ENCODE results near the gene CAB39. TPM values are rescaled to one million over a fixed set of nuclear protein-coding genes. Genes with fewer than 3 reads are reported as not detected.

Gene CAB39
- total RNA-seq (100 to 1,000 TPM in 1 of 2 experiments, 10 to 100 TPM in 1; 95.5 to 107 TPM), polyA plus RNA-seq (10 to 100 TPM; 62.5 to 81.5 (median 67.1) TPM), total RNA-seq (124 to 317 (median 258) reads per million in 6 experiments)

- ATAC-seq (peak; percentile 83 to 84), DNase-seq (peak; percentile 82 to 94 (median 89))
- Mint-ChIP-seq H3K4me3 (peak within 1 kb of the TSS; percentile 97 to 99 (median 98)), H3K4me1 (peaks cover 26 to 52% (median 47%) of the 10 kb centered on the region in 4 donors), H3K36me3 (peaks cover 0 to 7% (median 0%) of the 10 kb centered on the region in 3 donors), H3K9me3 (no peaks in the 10 kb centered on the region), H3K27ac (peak within 1 kb of the TSS; percentile 94 to 98 (median 97)), H3K27me3 (no peaks in the 10 kb centered on the region)
- POLR2A ChIA-PET: interaction anchor here (0.5 to 2.9 kb wide), 11 partner anchors 11 to 878 kb away, joined by 3 to 44 read pairs (median 8); no protein-coding TSS in a partner anchor
Measured at GRCh38 chr2:230712443-230713330, at the start of gene CAB39. Gene CAB39 (plus strand): TSS chr2:230712842. CDS start chr2:230760002, 47,160 bp downstream.

- POLR2A ChIA-PET: interaction anchor here (0.5 to 1.3 kb wide), 4 partner anchors 20 to 94 kb away, joined by 3 to 4 read pairs (median 3); no protein-coding TSS in a partner anchor
- peaks cover 50 to 94% (median 94%) of the 10 kb centered on the region in 4 donors for H3K4me1 Mint-ChIP-seq
- no peak for DNase-seq
- H3K36me3 Mint-ChIP-seq: no peaks in the 10 kb centered on the region
- ATAC-seq: no peak
- H3K9me3 Mint-ChIP-seq: peaks cover 0 to 1% (median 0%) of the 10 kb centered on the region in 9 donors
- H3K27me3 Mint-ChIP-seq: no peaks in the 10 kb centered on the region
- H3K27ac Mint-ChIP-seq: peak overlapping the region in 7 of 10 donors; percentile 15 to 96 (median 80)
- H3K4me3 Mint-ChIP-seq: peak overlapping the region in 8 of 10 donors; percentile 12 to 66 (median 50)
Measured at GRCh38 chr2:230664128-230664527, 48.5 kb upstream of the CAB39 start.

- Mint-ChIP-seq H3K27me3 (no peaks in the 10 kb centered on the region), H3K4me3 (peak overlapping the region in 7 of 10 donors; percentile 2 to 79 (median 42)), H3K4me1 (peaks cover 48 to 94% (median 90%) of the 10 kb centered on the region in 4 donors), H3K9me3 (peaks cover 0 to 1% (median 0%) of the 10 kb centered on the region in 9 donors), H3K36me3 (no peaks in the 10 kb centered on the region), H3K27ac (peak overlapping the region; percentile 14 to 90 (median 56))
- ATAC-seq (no peak), DNase-seq (no peak)
- POLR2A ChIA-PET: interaction anchor here (0.6 to 1.0 kb wide), 2 partner anchors 24 to 49 kb away, joined by 3 read pairs; no protein-coding TSS in a partner anchor
Measured at GRCh38 chr2:230664844-230665243, 47.8 kb upstream of the CAB39 start.

GRCh38 chr2:230665263-230665691 is 47.4 kb upstream of the CAB39 start:
- H3K9me3 Mint-ChIP-seq: peaks cover 0 to 1% (median 0%) of the 10 kb centered on the region in 9 donors
- POLR2A ChIA-PET: interaction anchor here (1.0 kb wide), 1 partner anchor 48 kb away, joined by 3 read pairs; no protein-coding TSS in a partner anchor
- peaks cover 48 to 90% (median 86%) of the 10 kb centered on the region in 4 donors for H3K4me1 Mint-ChIP-seq
- ATAC-seq: no peak
- DNase-seq: no peak
- peak overlapping the region in 8 of 10 donors; percentile 0 to 79 (median 39) for H3K4me3 Mint-ChIP-seq
- H3K27ac Mint-ChIP-seq: peak overlapping the region in 9 of 10 donors; percentile 14 to 90 (median 66)
- no peaks in the 10 kb centered on the region for H3K27me3 Mint-ChIP-seq
- H3K36me3 Mint-ChIP-seq: no peaks in the 10 kb centered on the region

- peak overlapping the region in 3 of 10 donors; percentile 61 to 84 (median 63) for H3K27ac Mint-ChIP-seq
- H3K9me3 Mint-ChIP-seq: peaks cover 0 to 1% (median 0%) of the 10 kb centered on the region in 9 donors
- DNase-seq: no peak
- H3K4me3 Mint-ChIP-seq: peak overlapping the region in 3 of 10 donors; percentile 16 to 34 (median 33)
- no peaks in the 10 kb centered on the region for H3K36me3 Mint-ChIP-seq
- no peaks in the 10 kb centered on the region for H3K27me3 Mint-ChIP-seq
- POLR2A ChIA-PET: interaction anchor here (0.6 to 0.9 kb wide), 2 partner anchors 14 to 38 kb away, joined by 3 read pairs; no protein-coding TSS in a partner anchor
- peaks cover 41 to 86% (median 80%) of the 10 kb centered on the region in 4 donors for H3K4me1 Mint-ChIP-seq
- ATAC-seq: no peak
Measured at GRCh38 chr2:230666446-230666845, 46.2 kb upstream of the CAB39 start.

- peak in 1 of 10 donors; percentile 16 for DNase-seq
- peak overlapping the region in 3 of 10 donors; percentile 61 to 84 (median 63) for H3K27ac Mint-ChIP-seq
- no peaks in the 10 kb centered on the region for H3K36me3 Mint-ChIP-seq
- POLR2A ChIA-PET: no interaction called here
- H3K4me1 Mint-ChIP-seq: peaks cover 36 to 82% (median 74%) of the 10 kb centered on the region in 4 donors
- H3K27me3 Mint-ChIP-seq: no peaks in the 10 kb centered on the region
- no peak for ATAC-seq
- peaks cover 0 to 1% (median 0%) of the 10 kb centered on the region in 9 donors for H3K9me3 Mint-ChIP-seq
- H3K4me3 Mint-ChIP-seq: peak overlapping the region in 2 of 10 donors; percentile 5 to 16
Measured at GRCh38 chr2:230666885-230667712, 45.5 kb upstream of the CAB39 start.

- Mint-ChIP-seq H3K9me3 (no peaks in the 10 kb centered on the region), H3K36me3 (no peaks in the 10 kb centered on the region), H3K27me3 (no peaks in the 10 kb centered on the region), H3K4me1 (peaks cover 30 to 70% (median 62%) of the 10 kb centered on the region in 4 donors), H3K4me3 (peak overlapping the region in 3 of 10 donors; percentile 7 to 64 (median 15)), H3K27ac (peak overlapping the region in 5 of 10 donors; percentile 18 to 65 (median 38))
- POLR2A ChIA-PET: no interaction called here
- DNase-seq (no peak), ATAC-seq (peak in 1 of 2 donors; percentile 35)
Measured at GRCh38 chr2:230668184-230668938, 44.3 kb upstream of the CAB39 start.

- H3K4me3 Mint-ChIP-seq: peak overlapping the region in 2 of 10 donors; percentile 2 to 64
Measured at GRCh38 chr2:230668939-230669303, 43.7 kb upstream of the CAB39 start.

GRCh38 chr2:230669386-230669950 is 43.2 kb upstream of the CAB39 start:
- DNase-seq: no peak
- no peak overlapping the region for H3K4me3 Mint-ChIP-seq
- H3K27ac Mint-ChIP-seq: peak overlapping the region in 1 of 10 donors; percentile 30
- H3K9me3 Mint-ChIP-seq: no peaks in the 10 kb centered on the region
- H3K36me3 Mint-ChIP-seq: no peaks in the 10 kb centered on the region
- ATAC-seq: no peak
- H3K4me1 Mint-ChIP-seq: peaks cover 24 to 59% (median 50%) of the 10 kb centered on the region in 4 donors
- no peaks in the 10 kb centered on the region for H3K27me3 Mint-ChIP-seq
- POLR2A ChIA-PET: interaction anchor here (0.9 to 1.1 kb wide), 2 partner anchors 11 kb away, joined by 3 to 5 read pairs; no protein-coding TSS in a partner anchor

More at GRCh38 chr2:230668939-230669303, 43.7 kb upstream of the CAB39 start:
- POLR2A ChIA-PET: no interaction called here
- Mint-ChIP-seq H3K27me3 (no peaks in the 10 kb centered on the region), H3K36me3 (no peaks in the 10 kb centered on the region), H3K9me3 (no peaks in the 10 kb centered on the region), H3K4me1 (peaks cover 26 to 64% (median 56%) of the 10 kb centered on the region in 4 donors), H3K27ac (peak overlapping the region in 3 of 10 donors; percentile 30 to 50 (median 36))
- DNase-seq: no peak
- ATAC-seq: no peak

- H3K4me3 Mint-ChIP-seq: no peak overlapping the region
- DNase-seq: no peak
- no peak for ATAC-seq
- POLR2A ChIA-PET: interaction anchor here (0.5 kb wide), 1 partner anchor 23 kb away, joined by 3 read pairs; no protein-coding TSS in a partner anchor
- no peaks in the 10 kb centered on the region for H3K27me3 Mint-ChIP-seq
- no peaks in the 10 kb centered on the region for H3K36me3 Mint-ChIP-seq
- peak overlapping the region in 2 of 10 donors; percentile 29 to 76 for H3K27ac Mint-ChIP-seq
- H3K9me3 Mint-ChIP-seq: no peaks in the 10 kb centered on the region
- peaks cover 15 to 54% (median 39%) of the 10 kb centered on the region in 4 donors for H3K4me1 Mint-ChIP-seq
Measured at GRCh38 chr2:230671117-230671516, 41.5 kb upstream of the CAB39 start.

GRCh38 chr2:230672836-230673235 is 39.8 kb upstream of the CAB39 start:
- POLR2A ChIA-PET: no interaction called here
- H3K27ac Mint-ChIP-seq: no peak overlapping the region
- peaks cover 11 to 44% (median 27%) of the 10 kb centered on the region in 4 donors for H3K4me1 Mint-ChIP-seq

More at GRCh38 chr2:230672836-230673235, 39.8 kb upstream of the CAB39 start:
- Mint-ChIP-seq H3K36me3 (no peaks in the 10 kb centered on the region), H3K9me3 (peaks cover 0 to 3% (median 0%) of the 10 kb centered on the region in 9 donors), H3K27me3 (no peaks in the 10 kb centered on the region), H3K4me3 (no peak overlapping the region)
- no peak for DNase-seq
- no peak for ATAC-seq
